HUES6 (cell line): ENCODE measurements around the gene RMI1.
A peak's percentile ranks its signal among the peaks of the same experiment; 100 is the strongest.

Experiments used
- H3K27ac ChIP-seq: 2 replicates; pipeline ENCODE4 v1.7.0; 2013; ENCODE audit warnings: low read depth, mild to moderate bottlenecking, low read length, inconsistent platforms
- H3K27me3 ChIP-seq: 2 replicates; pipeline ENCODE4 v1.6.1; 2013; ENCODE audit warnings: low read length; ENCODE audit not compliant: control insufficient read depth, insufficient read depth
- H3K36me3 ChIP-seq: 2 replicates; pipeline ENCODE4 v1.6.1; 2013; ENCODE audit warnings: low read length; ENCODE audit not compliant: control insufficient read depth, insufficient read depth
- H3K4me1 ChIP-seq: 2 replicates; pipeline ENCODE4 v1.6.1; 2013; ENCODE audit warnings: low read length; ENCODE audit not compliant: control insufficient read depth, insufficient read depth
- H3K4me3 ChIP-seq: 2 replicates; pipeline ENCODE4 v1.5.1; 2013; ENCODE audit warnings: low read depth, low read length
- H3K9ac ChIP-seq: one replicate; pipeline ENCODE4 v1.6.1; 2013; ENCODE audit warnings: mild to moderate bottlenecking, low read length
- H3K9me3 ChIP-seq: 2 replicates; pipeline ENCODE4 v1.6.1; 2013; ENCODE audit warnings: low read depth, low read length; ENCODE audit not compliant: control insufficient read depth, insufficient read depth

RMI1 gene

GRCh38 chr9:83980395-83981125 lies at the start of gene RMI1:
TSS of gene RMI1 (plus strand) at chr9:83980805. CDS start at chr9:84000987, 20,182 bp downstream.
- H3K27me3 ChIP-seq = no peaks in the 10 kb centered on the region
- peak within 1 kb of the TSS; percentile 99 for H3K4me3 ChIP-seq
- H3K9me3 ChIP-seq = no peaks in the 10 kb centered on the region
- H3K9ac ChIP-seq = peak within 1 kb of the TSS; percentile 100
- H3K4me1 ChIP-seq = peaks cover 7% of the 10 kb centered on the region
- H3K36me3 ChIP-seq = peaks cover 42% of the 10 kb centered on the region
- H3K27ac ChIP-seq = peak within 1 kb of the TSS; percentile 100

DNA sequence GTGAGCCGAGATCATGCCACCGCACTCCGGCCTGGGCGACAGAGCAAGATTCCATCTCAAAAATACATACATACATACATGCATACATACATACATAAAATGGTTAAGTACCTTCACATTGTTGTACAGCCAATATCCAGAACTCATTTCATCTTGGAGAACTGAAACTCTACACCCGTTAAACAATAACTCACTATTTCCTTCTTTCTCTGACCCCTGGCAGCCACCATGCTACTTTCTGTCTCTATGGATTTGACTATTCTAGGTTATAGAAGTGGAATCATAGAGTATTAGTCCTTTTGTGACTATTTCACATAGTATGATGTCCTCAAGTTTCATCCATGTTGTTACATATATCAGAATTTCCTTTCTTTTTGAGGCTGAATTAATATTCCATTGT lies 49.7 kb upstream of the RMI1 start:
- H3K4me1 ChIP-seq = peaks cover 12% of the 10 kb centered on the region
- H3K4me3 ChIP-seq = no peak overlapping the region
- H3K36me3 ChIP-seq = no peaks in the 10 kb centered on the region
- H3K27me3 ChIP-seq = no peaks in the 10 kb centered on the region
- H3K27ac ChIP-seq = no peak overlapping the region
- H3K9me3 ChIP-seq = no peaks in the 10 kb centered on the region
- H3K9ac ChIP-seq = no peak overlapping the region

- Histone ChIP-seq H3K4me1 (peaks cover 12% of the 10 kb centered on the region), H3K9me3 (no peaks in the 10 kb centered on the region), H3K9ac (no peak overlapping the region), H3K27ac (no peak overlapping the region), H3K27me3 (no peaks in the 10 kb centered on the region), H3K36me3 (no peaks in the 10 kb centered on the region), H3K4me3 (no peak overlapping the region)
These were observed 48.6 kb upstream of the RMI1 start for GRCh38 chr9:83932011-83932410.

- Histone ChIP-seq H3K4me3 (no peak overlapping the region), H3K9me3 (no peaks in the 10 kb centered on the region), H3K36me3 (no peaks in the 10 kb centered on the region), H3K27me3 (no peaks in the 10 kb centered on the region), H3K9ac (no peak overlapping the region), H3K27ac (no peak overlapping the region), H3K4me1 (peaks cover 12% of the 10 kb centered on the region)
These were observed 47.8 kb upstream of the RMI1 start for GRCh38 chr9:83932851-83933250.

- Histone ChIP-seq H3K27me3 (no peaks in the 10 kb centered on the region), H3K9ac (no peak overlapping the region), H3K27ac (no peak overlapping the region), H3K36me3 (0 out of 2 replicates have a peak, but pooled peaks cover 4% of the 10 kb centered on the region), H3K9me3 (no peaks in the 10 kb centered on the region), H3K4me3 (no peak overlapping the region), H3K4me1 (peaks cover 12% of the 10 kb centered on the region)
These were observed 46.8 kb upstream of the RMI1 start for GRCh38 chr9:83933790-83934189.

DNA sequence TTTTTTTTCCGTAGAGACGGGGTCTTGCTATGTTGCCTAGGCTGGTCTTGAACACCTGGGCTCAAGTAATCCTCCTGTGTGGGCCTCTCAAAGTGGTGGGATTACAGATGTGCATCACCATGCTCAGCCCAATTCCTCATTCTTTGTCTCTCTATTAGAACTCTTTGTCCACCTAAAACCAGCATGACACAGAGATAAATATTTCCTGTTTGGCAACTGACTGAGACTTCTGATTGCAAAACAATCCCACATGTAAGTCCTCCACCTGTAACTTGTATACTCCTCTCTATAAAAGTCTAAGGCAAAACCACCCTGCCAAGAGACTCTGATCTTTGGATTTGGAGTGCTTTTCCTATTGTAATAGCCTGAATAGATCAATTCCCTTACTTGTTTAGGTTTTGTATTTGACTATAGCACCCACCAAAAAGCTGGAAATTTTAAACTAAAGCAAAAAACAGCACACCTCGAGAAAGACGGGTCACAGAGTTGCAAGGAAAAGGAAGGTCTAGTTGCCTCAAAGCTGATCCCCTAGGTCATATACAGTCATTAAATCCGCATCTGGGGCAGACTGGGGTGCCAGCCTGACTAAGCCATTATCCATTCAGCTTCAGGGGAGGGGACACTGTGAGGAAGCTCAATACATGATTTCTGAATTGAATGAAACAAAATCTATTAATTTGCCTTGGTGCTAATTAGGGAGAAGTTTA lies 45.9 kb upstream of the RMI1 start:
- Histone ChIP-seq H3K36me3 (peaks cover 11% of the 10 kb centered on the region), H3K4me3 (no peak overlapping the region), H3K9me3 (no peaks in the 10 kb centered on the region), H3K9ac (no peak overlapping the region), H3K4me1 (peaks cover 12% of the 10 kb centered on the region), H3K27me3 (no peaks in the 10 kb centered on the region), H3K27ac (no peak overlapping the region)

- H3K36me3 ChIP-seq = peaks cover 11% of the 10 kb centered on the region
- H3K4me3 ChIP-seq = no peak overlapping the region
- no peak overlapping the region for H3K9ac ChIP-seq
- H3K27ac ChIP-seq = no peak overlapping the region
- no peaks in the 10 kb centered on the region for H3K27me3 ChIP-seq
- no peaks in the 10 kb centered on the region for H3K9me3 ChIP-seq
- peaks cover 12% of the 10 kb centered on the region for H3K4me1 ChIP-seq
These were observed 45.2 kb upstream of the RMI1 start for GRCh38 chr9:83935276-83935935.

- Histone ChIP-seq H3K9ac (no peak overlapping the region), H3K27ac (no peak overlapping the region), H3K9me3 (no peaks in the 10 kb centered on the region), H3K4me1 (peaks cover 12% of the 10 kb centered on the region), H3K36me3 (peaks cover 20% of the 10 kb centered on the region), H3K4me3 (no peak overlapping the region), H3K27me3 (no peaks in the 10 kb centered on the region)
These were observed 44.1 kb upstream of the RMI1 start for GRCh38 chr9:83936523-83936922.

GRCh38 chr9:83937861-83938455 lies 42.6 kb upstream of the RMI1 start:
- Histone ChIP-seq H3K9ac (no peak overlapping the region), H3K27me3 (no peaks in the 10 kb centered on the region), H3K27ac (no peak overlapping the region), H3K4me3 (no peak overlapping the region), H3K36me3 (peaks cover 27% of the 10 kb centered on the region), H3K4me1 (peaks cover 12% of the 10 kb centered on the region), H3K9me3 (no peaks in the 10 kb centered on the region)

DNA sequence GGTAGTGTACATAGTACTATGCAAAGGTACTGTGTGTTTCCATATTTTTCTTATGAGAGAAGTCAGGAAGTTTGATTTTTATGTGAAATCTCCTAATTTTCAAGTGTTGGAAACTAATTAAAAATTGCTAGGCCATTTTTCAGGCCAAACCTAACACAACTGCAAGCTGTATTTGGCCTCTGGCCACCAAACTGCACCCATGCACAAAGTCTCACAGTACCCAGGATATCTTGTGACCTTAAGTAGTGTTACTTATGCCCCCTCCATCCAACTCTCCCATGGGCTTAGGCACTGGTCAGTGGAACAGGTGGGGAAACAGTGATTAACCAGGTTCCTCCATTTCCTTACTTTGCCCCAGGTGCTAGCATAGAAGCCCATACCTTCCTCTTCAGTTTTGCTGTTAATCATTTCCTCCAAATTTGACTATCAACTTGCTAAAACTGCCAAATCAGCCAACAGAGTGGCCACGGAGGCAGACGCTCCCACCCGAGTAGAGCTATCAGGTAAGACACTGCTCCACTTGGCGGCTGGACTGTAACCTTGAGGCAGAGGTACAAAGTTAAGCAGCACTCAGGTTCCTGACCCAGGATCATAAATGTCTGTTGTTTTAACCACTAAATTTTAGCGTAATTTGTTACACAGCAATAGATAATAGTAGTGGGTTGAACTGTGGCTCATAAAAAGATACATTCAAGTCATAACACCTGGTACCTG lies 39.9 kb upstream of the RMI1 start:
- H3K36me3 ChIP-seq = peaks cover 37% of the 10 kb centered on the region
- no peaks in the 10 kb centered on the region for H3K9me3 ChIP-seq
- no peaks in the 10 kb centered on the region for H3K27me3 ChIP-seq
- H3K27ac ChIP-seq = no peak overlapping the region
- H3K4me3 ChIP-seq = no peak overlapping the region
- no peak overlapping the region for H3K9ac ChIP-seq
- H3K4me1 ChIP-seq = no peaks in the 10 kb centered on the region; the same call in 1 of the 2 replicates
